H1 (cell line): ENCODE results near the gene TERB1. TPM values are rescaled to one million over a fixed set of nuclear protein-coding genes. Genes with fewer than 3 reads are reported as not detected.

Experiments used
- CTCF ChIA-PET: fragments of 300-600 bp; sonication (Branson Sonifier 250); formaldehyde crosslinking; loops from one replicate; lab custom pipeline; 2021; ENCODE audit not compliant: partially characterized antibody; lab: Charles Lee
- POLR2A ChIA-PET: fragments of 300-600 bp; sonication (Branson Sonifier 250); formaldehyde crosslinking; loops from one replicate; lab custom pipeline; 2021; ENCODE audit warnings: inconsistent platforms; ENCODE audit not compliant: partially characterized antibody; lab: Charles Lee
- DNase-seq, 2 experiments: peaks; one replicate each; pipeline versions ENCODE4 v3.0.0 to v3.0.0-alpha.2; 2010 to 2022; ENCODE audit warnings: low spot score in 2 of 2, low read depth in 1 of 2, mixed read lengths in 1 of 2
- FAIRE-seq: peaks from 2 replicates; lab custom pipeline; 2011; peaks lifted over from hg19 to GRCh38; lab: Jason Lieb, UNC
- H2AFZ ChIP-seq: 2 replicates; pipeline ENCODE4 v1.8.1; 2012; ENCODE audit warnings: low read length, inconsistent platforms
- H2AK5ac ChIP-seq: 2 replicates; pipeline ENCODE4 v1.6.1; 2013; ENCODE audit warnings: low read depth, low read length
- H2BK120ac ChIP-seq: replicated peaks from 2 replicates; pipeline ENCODE3; 2013; ENCODE audit warnings: low read depth, low read length, inconsistent platforms
- H2BK12ac ChIP-seq: 2 replicates; pipeline ENCODE4 v1.6.1; 2013; ENCODE audit warnings: low read depth, low read length
- H2BK15ac ChIP-seq: 2 replicates; pipeline ENCODE4 v1.6.1; 2013; ENCODE audit warnings: low read length
- H2BK20ac ChIP-seq: 2 replicates; pipeline ENCODE4 v1.6.1; 2013; ENCODE audit warnings: low read length
- H2BK5ac ChIP-seq: 2 replicates; pipeline ENCODE4 v1.6.1; 2013; ENCODE audit warnings: low read depth, low read length
- H3K14ac ChIP-seq: 2 replicates; pipeline ENCODE4 v1.6.1; 2013; ENCODE audit warnings: inconsistent platforms; ENCODE audit not compliant: insufficient read length
- H3K18ac ChIP-seq: 2 replicates; pipeline ENCODE4 v1.6.1; 2013; ENCODE audit warnings: low read length; ENCODE audit errors: extremely low read depth
- H3K23ac ChIP-seq: 2 replicates; pipeline ENCODE4 v1.6.1; 2013; ENCODE audit warnings: inconsistent platforms; ENCODE audit not compliant: insufficient read length
- H3K23me2 ChIP-seq: 2 replicates; pipeline ENCODE4 v1.6.1; 2013; ENCODE audit warnings: low read depth, low read length
- H3K27ac ChIP-seq: 2 replicates; pipeline ENCODE4 v1.6.1; 2011; ENCODE audit warnings: low read depth, low read length, inconsistent platforms
- H3K27me3 ChIP-seq, 4 experiments: replicated peaks in 1 of 4; 1 replicate in 1 of 4; 2 replicates in 3 of 4; pipeline versions ENCODE4 v1.6.1 to v1.8.1; 2011 to 2013; ENCODE audit warnings: low read length in 3 of 4, mild to moderate bottlenecking in 3 of 4, inconsistent platforms in 2 of 4, mixed read lengths in 2 of 4, moderate library complexity in 1 of 4; ENCODE audit not compliant: control insufficient read depth in 3 of 4, insufficient read depth in 3 of 4; ENCODE audit errors: extremely low read depth in 1 of 4
- H3K36me3 ChIP-seq, 4 experiments: 2 replicates each; pipeline versions ENCODE4 v1.6.1 to v1.8.1; 2011 to 2013; ENCODE audit warnings: mild to moderate bottlenecking in 4 of 4, low read length in 3 of 4, moderate library complexity in 2 of 4, control low read depth in 1 of 4, inconsistent platforms in 1 of 4; ENCODE audit not compliant: insufficient read depth in 4 of 4, control insufficient read depth in 2 of 4
- H3K4ac ChIP-seq: replicated peaks from 2 replicates; pipeline ENCODE3; 2013; ENCODE audit warnings: low read length, low read depth, mixed read lengths, inconsistent platforms; ENCODE audit not compliant: insufficient read length
- H3K4me1 ChIP-seq, 4 experiments: replicated peaks in 1 of 4; 1 replicate in 1 of 4; 2 replicates in 3 of 4; pipeline versions ENCODE4 v1.6.1 to v1.8.1; 2011 to 2013; ENCODE audit warnings: low read length in 3 of 4, inconsistent platforms in 2 of 4, mixed read lengths in 1 of 4; ENCODE audit not compliant: insufficient read depth in 4 of 4, control insufficient read depth in 3 of 4
- H3K4me2 ChIP-seq, 2 experiments: 2 replicates each; pipeline versions ENCODE4 v1.6.1 to v1.8.1; 2011 to 2013; ENCODE audit warnings: low read depth in 2 of 2, low read length in 2 of 2, control low read depth in 1 of 2, inconsistent platforms in 1 of 2, mild to moderate bottlenecking in 1 of 2; ENCODE audit not compliant: insufficient read depth in 1 of 2
- H3K4me3 ChIP-seq, 4 experiments: fragments of 200-600, 300-600 bp in 1 of 4; sonication (generic), shearing (Covaris generic), sonication (Bioruptor Twin) in 1 of 4; 2 replicates each; pipeline versions ENCODE4 v1.5.1 to v1.8.1; 2011 to 2016; ENCODE audit warnings: low read length in 4 of 4, low read depth in 3 of 4, control low read depth in 2 of 4, inconsistent platforms in 2 of 4, mild to moderate bottlenecking in 2 of 4, mixed read lengths in 1 of 4, moderate library complexity in 1 of 4; ENCODE audit not compliant: insufficient read depth in 2 of 4; ENCODE audit errors: extremely low read depth in 1 of 4
- H3K56ac ChIP-seq: replicated peaks from 2 replicates; pipeline ENCODE3; 2013; ENCODE audit warnings: low read depth, mild to moderate bottlenecking, mixed read lengths, low read length, inconsistent platforms; ENCODE audit not compliant: insufficient read length
- H3K79me1 ChIP-seq: 2 replicates; pipeline ENCODE4 v1.6.1; 2013; ENCODE audit warnings: low read depth, low read length, control low read depth
- H3K79me2 ChIP-seq, 2 experiments: 2 replicates each; pipeline versions ENCODE4 v1.6.1 to v1.8.1; 2012 to 2013; ENCODE audit warnings: low read length in 2 of 2, mild to moderate bottlenecking in 2 of 2, inconsistent platforms in 1 of 2; ENCODE audit not compliant: insufficient read depth in 2 of 2, control insufficient read depth in 1 of 2
- H3K9ac ChIP-seq, 4 experiments: replicated peaks in 1 of 4; 1 replicate in 1 of 4; 2 replicates in 3 of 4; pipeline versions ENCODE4 v1.6.1 to v1.8.1; 2011 to 2013; ENCODE audit warnings: low read depth in 3 of 4, low read length in 3 of 4, control low read depth in 2 of 4, mild to moderate bottlenecking in 2 of 4, moderate library complexity in 2 of 4, inconsistent platforms in 1 of 4; ENCODE audit errors: extremely low read depth in 1 of 4
- H3K9me3 ChIP-seq, 2 experiments: 2 replicates each; pipeline versions ENCODE4 v1.6.1 to v1.8.1; 2012 to 2013; ENCODE audit warnings: mild to moderate bottlenecking in 2 of 2, moderate library complexity in 2 of 2, control low read depth in 1 of 2, inconsistent platforms in 1 of 2, low read depth in 1 of 2, low read length in 1 of 2, mixed read lengths in 1 of 2; ENCODE audit not compliant: insufficient read depth in 2 of 2
- H4K20me1 ChIP-seq, 2 experiments: replicated peaks in 1 of 2; 2 replicates each; pipeline versions ENCODE3 to v1.8.1; 2011 to 2013; ENCODE audit warnings: inconsistent platforms in 2 of 2, low read length in 2 of 2, mild to moderate bottlenecking in 1 of 2; ENCODE audit not compliant: insufficient read depth in 2 of 2, control insufficient read depth in 1 of 2
- H4K5ac ChIP-seq: 2 replicates; pipeline ENCODE4 v1.6.1; 2013; ENCODE audit warnings: low read length, low read depth, mixed read lengths, inconsistent platforms; ENCODE audit not compliant: insufficient read length
- H4K8ac ChIP-seq: 2 replicates; pipeline ENCODE4 v1.8.0; 2013; ENCODE audit warnings: mild to moderate bottlenecking, moderate library complexity, low read length, inconsistent platforms; ENCODE audit not compliant: insufficient read depth; ENCODE audit errors: extremely low read depth
- H4K91ac ChIP-seq: replicated peaks from 2 replicates; pipeline ENCODE3; 2013; ENCODE audit warnings: low read length, mixed read lengths, inconsistent platforms; ENCODE audit not compliant: insufficient read length
- HDAC2 ChIP-seq, 2 experiments: fragments of 300-600 bp in 1 of 2; sonication (generic) in 1 of 2; IDR thresholded peaks; 2 replicates each; pipeline ENCODE4 v1.6.1; 2011 to 2012; ENCODE audit warnings: low read depth in 2 of 2, low read length in 2 of 2, mild to moderate bottlenecking in 2 of 2, moderate library complexity in 2 of 2, borderline replicate concordance in 1 of 2, inconsistent platforms in 1 of 2
- KDM1A ChIP-seq: fragments of 200-600, 300-600 bp; sonication (generic); IDR thresholded peaks from 2 replicates; pipeline ENCODE4 v1.7.1; 2016; ENCODE audit warnings: mild to moderate bottlenecking, low read length, borderline replicate concordance
- RBBP5 ChIP-seq: IDR thresholded peaks from 2 replicates; pipeline ENCODE4 v1.7.1; 2012; ENCODE audit warnings: low read depth, mild to moderate bottlenecking, inconsistent platforms, low read length, moderate library complexity, borderline replicate concordance
- SIRT6 ChIP-seq: IDR thresholded peaks from one replicate; pipeline ENCODE4 v1.7.1; 2012; ENCODE audit warnings: low read length, inconsistent platforms
- WGBS, 2 experiments: shearing (Covaris generic) in 1 of 2; methylation state at CpG; one replicate each; pipeline versions ENCODE4 v1.1.6 to v1.1.7; 2013 to 2015; ENCODE audit warnings: low lambda C conversion rate in 2 of 2, mixed read lengths in 2 of 2, inconsistent platforms in 1 of 2, low coverage in 1 of 2, missing lambda C conversion rate in 1 of 2; ENCODE audit not compliant: insufficient replicate concordance in 2 of 2, insufficient coverage in 1 of 2, insufficient read length in 1 of 2; ENCODE audit errors: extremely low coverage in 1 of 2, missing lambda C conversion rate in 1 of 2; 5-methylcytosine and 5-hydroxymethylcytosine counted together
- polyA plus RNA-seq, 7 experiments: library from polyadenylated mRNA; depleted of rRNA in 3 of 7; stranded (reverse) in 5 of 7; unstranded in 2 of 7; fragments of >200 nt in 5 of 7; fragments of 200-250 nt in 2 of 7; gene quantifications; 1 replicate in 5 of 7; 2 replicates in 1 of 7; 4 replicates in 1 of 7; pipeline versions ENCODE4 v1.2.1 to v1.2.3, GENCODE V29; 2011 to 2013; ENCODE audit warnings: missing spikeins in 2 of 7, mixed read lengths in 2 of 7
- total RNA-seq: library from RNA; stranded (reverse); fragmentation: NEBNext Ultra II Directional; extraction: Animal tissue kit (Norgen Biotek cat#: 25700); gene quantifications from 2 replicates; pipeline ENCODE4 v1.2.1, GENCODE V29; 2021
- TF ChIP-seq, protein P1 (sequence below): IDR thresholded peaks from 2 replicates; pipeline ENCODE4 v1.6.1; 2012; ENCODE audit warnings: inconsistent platforms

The TERB1 gene
- total and polyA plus RNA-seq, 2 of the 8 experiments (the other 6 are each of a cell fraction or from before 2014, with no cell fraction given) = not detected

DNA sequence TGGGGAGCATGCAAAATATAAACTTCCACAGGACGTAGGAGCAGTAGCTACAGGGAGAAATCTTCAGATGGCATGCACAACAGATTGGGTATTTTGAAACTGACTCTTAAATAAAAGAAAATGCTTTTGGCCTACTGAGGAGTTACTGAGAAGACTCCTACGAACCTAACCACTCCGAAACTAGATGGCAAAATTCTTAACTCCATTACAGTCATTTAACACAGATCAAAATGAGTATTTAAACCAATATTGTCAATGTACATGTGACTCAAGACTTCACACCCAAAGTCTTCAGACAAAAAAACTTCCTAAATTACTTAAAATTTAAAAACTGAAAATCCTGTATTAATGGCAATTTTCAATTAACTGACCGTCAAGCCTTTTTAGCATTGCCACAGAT lies 8.4 kb upstream of the TERB1 start:
- POLR2A ChIA-PET = interaction anchor here (1.4 to 2.7 kb wide), 2 partner anchors 10 to 21 kb away, joined by 3 to 9 read pairs; partner anchors contain the start of gene NAE1
- Histone ChIP-seq H2AFZ (no peak overlapping the region), H3K4me3 (no peak overlapping the region), H3K79me1 (no peaks in the 10 kb centered on the region), H3K56ac (no peak overlapping the region), H2BK15ac (no peak overlapping the region), H2AK5ac (no peak overlapping the region), H3K79me2 (no peaks in the 10 kb centered on the region), H3K9me3 (no peaks in the 10 kb centered on the region), H3K4ac (no peak overlapping the region), H3K4me1 (no peaks in the 10 kb centered on the region), H2BK12ac (no peak overlapping the region), H3K4me2 (no peak overlapping the region), H4K20me1 (peaks cover 0 to 6% of the 10 kb centered on the region in 2 experiments), H3K18ac (no peak overlapping the region), H3K36me3 (peaks cover 21 to 83% (median 50%) of the 10 kb centered on the region in 4 experiments), H4K91ac (no peak overlapping the region), H3K27me3 (no peaks in the 10 kb centered on the region), H4K8ac (no peak overlapping the region), H3K23me2 (no peaks in the 10 kb centered on the region), H3K23ac (no peak overlapping the region), H2BK120ac (no peak overlapping the region), H2BK20ac (no peak overlapping the region), H3K27ac (no peak overlapping the region), H2BK5ac (no peak overlapping the region), H3K9ac (no peak overlapping the region), H4K5ac (no peak overlapping the region), H3K14ac (no peak overlapping the region)
- TF ChIP-seq, protein P1, sequence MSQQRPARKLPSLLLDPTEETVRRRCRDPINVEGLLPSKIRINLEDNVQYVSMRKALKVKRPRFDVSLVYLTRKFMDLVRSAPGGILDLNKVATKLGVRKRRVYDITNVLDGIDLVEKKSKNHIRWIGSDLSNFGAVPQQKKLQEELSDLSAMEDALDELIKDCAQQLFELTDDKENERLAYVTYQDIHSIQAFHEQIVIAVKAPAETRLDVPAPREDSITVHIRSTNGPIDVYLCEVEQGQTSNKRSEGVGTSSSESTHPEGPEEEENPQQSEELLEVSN = no peak
- TF ChIP-seq RBBP5 = no peak
- TF ChIP-seq SIRT6 = no peak
- TF ChIP-seq HDAC2 (IDR thresholded peaks at IDR 0.05; ENCODE audit: borderline replicate concordance in 1 of 2, low read depth in 2 of 2, low read length in 2 of 2) = no peak
- no peak for TF ChIP-seq KDM1A
- 92% methylated on average over 4 of the region's 4 CpGs; no CpG with 5 or more reads in 1 of the 2 experiments for WGBS, 2 experiments
- DNase-seq = no peak
- CTCF ChIA-PET = interaction anchor here (1.0 to 1.9 kb wide), 4 partner anchors 9 to 21 kb away, joined by 4 to 8 read pairs (median 4); partner anchors contain the start of gene NAE1
- no peak for FAIRE-seq
